ES-I3 (cell line): ENCODE results near the gene C1QTNF8.

Source experiments
- H3K36me3 ChIP-seq: 2 replicates; pipeline ENCODE4 v1.6.1; 2013; ENCODE audit warnings: mild to moderate bottlenecking, low read length, control low read depth, moderate library complexity; ENCODE audit not compliant: insufficient read depth
- H3K4me1 ChIP-seq: 2 replicates; pipeline ENCODE4 v1.6.1; 2013; ENCODE audit warnings: mild to moderate bottlenecking, control low read depth, low read length; ENCODE audit not compliant: insufficient read depth
- H3K9ac ChIP-seq: 2 replicates; pipeline ENCODE4 v1.6.1; 2013; ENCODE audit warnings: low read depth, mild to moderate bottlenecking, low read length, moderate library complexity
- H3K9me3 ChIP-seq: 2 replicates; pipeline ENCODE4 v1.6.1; 2013; ENCODE audit warnings: mild to moderate bottlenecking, low read length, moderate library complexity; ENCODE audit not compliant: control insufficient read depth, insufficient read depth

Gene C1QTNF8

DNA sequence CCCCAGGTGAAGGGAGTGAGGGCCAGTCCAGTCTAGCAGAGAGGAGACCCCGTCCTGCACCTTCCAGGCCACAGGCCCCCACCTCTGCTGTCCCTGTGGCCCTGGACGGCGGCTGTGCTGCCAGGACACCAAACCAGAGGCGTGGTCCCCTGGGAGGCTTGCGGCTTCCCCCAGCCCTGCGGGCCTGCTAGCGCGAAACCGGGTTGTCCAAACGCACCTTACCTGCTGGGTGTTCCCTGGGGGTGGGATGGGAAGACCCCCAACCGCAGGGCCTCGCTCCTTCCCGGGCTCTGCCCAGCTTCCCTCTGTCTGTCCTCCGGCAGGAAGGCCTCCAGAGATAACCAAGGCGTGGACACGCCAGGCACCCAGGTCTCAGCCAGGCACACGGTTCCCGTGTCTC, 37.2 kb upstream of the C1QTNF8 start:
- H3K9ac ChIP-seq: no peak overlapping the region
- H3K4me1 ChIP-seq: no peaks in the 10 kb centered on the region
- no peaks in the 10 kb centered on the region for H3K9me3 ChIP-seq
- H3K36me3 ChIP-seq: no peaks in the 10 kb centered on the region

GRCh38 chr16:1132431-1132830, 36.4 kb upstream of the C1QTNF8 start:
- H3K9me3 ChIP-seq: no peaks in the 10 kb centered on the region
- no peaks in the 10 kb centered on the region for H3K4me1 ChIP-seq
- no peak overlapping the region for H3K9ac ChIP-seq
- H3K36me3 ChIP-seq: no peaks in the 10 kb centered on the region

GRCh38 chr16:1131378-1131994, 35.4 kb upstream of the C1QTNF8 start:
- Histone ChIP-seq H3K36me3 (no peaks in the 10 kb centered on the region), H3K9me3 (no peaks in the 10 kb centered on the region), H3K4me1 (no peaks in the 10 kb centered on the region), H3K9ac (no peak overlapping the region)

DNA sequence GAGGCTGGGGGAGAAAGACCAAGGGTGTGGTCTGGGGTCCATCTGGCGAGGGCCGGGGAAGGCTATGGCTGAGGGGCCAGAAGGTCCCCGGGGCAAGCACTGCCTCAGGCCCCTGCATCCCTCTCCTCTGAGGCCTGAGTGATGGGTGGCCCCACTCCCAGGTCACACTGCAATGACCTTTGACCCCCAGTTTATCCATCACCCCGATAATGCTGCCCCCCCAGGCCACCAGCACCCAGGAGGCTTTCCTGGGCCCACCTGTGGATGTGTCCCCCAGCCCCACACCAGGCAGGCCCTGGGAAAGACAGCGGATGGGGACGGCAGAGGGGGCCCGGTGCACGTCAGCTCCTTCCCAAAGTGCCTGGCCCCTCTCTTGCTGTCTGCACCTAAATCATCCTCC, 34.3 kb upstream of the C1QTNF8 start:
- H3K36me3 ChIP-seq: no peaks in the 10 kb centered on the region
- no peak overlapping the region for H3K9ac ChIP-seq
- no peaks in the 10 kb centered on the region for H3K4me1 ChIP-seq

DNA sequence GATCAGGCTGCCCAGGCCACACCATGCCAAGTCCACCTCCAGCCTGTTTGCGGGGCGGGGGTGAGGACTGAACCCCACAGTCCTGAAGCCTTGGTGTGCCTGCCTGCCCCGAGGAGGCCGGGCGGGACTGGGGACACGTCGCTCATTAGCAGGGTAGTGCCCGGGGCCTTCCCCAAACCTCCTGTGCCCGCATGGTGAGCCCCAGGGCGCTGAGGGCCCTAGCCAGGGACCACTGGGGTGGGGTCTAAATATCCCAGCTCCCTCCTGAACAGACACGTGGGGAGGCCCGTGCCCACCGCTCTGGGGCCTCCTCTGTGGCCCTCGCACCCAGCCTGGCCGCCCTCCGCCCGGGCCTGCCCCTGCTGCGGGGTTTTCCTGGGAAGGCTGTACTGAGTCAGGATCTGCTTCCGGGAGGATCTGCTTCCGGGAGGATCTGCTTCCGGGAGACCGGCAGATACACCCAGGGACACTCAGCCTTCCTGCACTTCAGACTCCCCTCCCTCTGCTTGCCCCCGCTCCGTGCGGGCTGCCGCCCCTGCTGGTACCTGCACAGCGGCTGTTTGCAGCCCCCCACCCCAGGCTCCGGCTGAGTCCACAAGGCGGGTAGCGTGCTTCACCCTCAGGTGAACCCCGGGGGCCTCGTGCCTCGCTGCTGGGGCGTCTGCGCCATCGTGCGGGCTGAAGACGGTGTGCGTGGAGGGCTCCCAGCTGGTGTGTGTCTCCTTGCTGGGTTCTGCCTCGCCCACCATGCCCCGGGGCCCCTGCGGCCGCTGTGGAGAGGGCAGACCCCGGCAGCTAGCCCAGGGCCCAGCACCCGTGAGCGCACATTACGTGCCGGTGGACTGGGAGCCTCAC, 33.3 kb upstream of the C1QTNF8 start:
- no peak overlapping the region for H3K9ac ChIP-seq
- no peaks in the 10 kb centered on the region for H3K9me3 ChIP-seq
- H3K4me1 ChIP-seq: no peaks in the 10 kb centered on the region
- H3K36me3 ChIP-seq: no peaks in the 10 kb centered on the region

More for the DNA sequence above, 34.3 kb upstream of the C1QTNF8 start:
- no peaks in the 10 kb centered on the region for H3K9me3 ChIP-seq

DNA sequence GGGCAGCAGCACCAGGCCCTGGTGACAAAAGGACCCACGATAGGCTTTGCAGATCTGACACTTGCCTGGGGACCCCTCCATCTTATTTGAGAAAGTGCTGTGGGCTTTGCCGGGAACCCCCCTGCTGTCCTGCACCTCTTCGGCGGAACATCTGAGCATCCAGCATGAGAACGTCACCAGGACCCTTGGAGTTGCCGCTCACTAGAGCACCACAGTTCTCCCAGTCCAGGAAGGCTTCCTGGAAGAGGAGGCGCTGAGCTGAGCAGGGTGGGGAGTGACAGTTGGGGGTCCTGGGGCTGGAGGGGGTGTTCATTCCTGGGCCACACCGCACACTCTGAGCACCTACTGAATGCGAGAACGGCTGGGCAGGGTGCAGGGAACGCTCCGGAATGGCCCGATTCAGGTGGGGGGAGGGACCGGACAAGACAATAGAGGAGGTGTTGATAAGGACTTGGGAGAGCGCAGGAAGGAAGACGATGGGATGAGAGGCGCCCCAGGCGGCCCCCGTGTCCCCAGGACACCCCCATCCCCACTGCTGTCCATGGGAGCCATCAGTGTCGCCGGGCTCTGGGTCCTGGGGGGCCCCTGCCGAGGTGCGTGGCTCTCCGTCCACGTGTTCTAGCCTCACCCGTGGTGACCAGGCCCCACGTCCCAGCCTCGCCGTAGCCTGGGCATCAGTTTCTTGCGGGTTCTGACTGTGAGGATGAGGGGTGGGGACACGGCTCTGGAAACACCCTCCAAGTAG, 32.1 kb upstream of the C1QTNF8 start:
- no peaks in the 10 kb centered on the region for H3K36me3 ChIP-seq
- H3K9ac ChIP-seq: no peak overlapping the region
- H3K4me1 ChIP-seq: no peaks in the 10 kb centered on the region
- no peaks in the 10 kb centered on the region for H3K9me3 ChIP-seq

DNA sequence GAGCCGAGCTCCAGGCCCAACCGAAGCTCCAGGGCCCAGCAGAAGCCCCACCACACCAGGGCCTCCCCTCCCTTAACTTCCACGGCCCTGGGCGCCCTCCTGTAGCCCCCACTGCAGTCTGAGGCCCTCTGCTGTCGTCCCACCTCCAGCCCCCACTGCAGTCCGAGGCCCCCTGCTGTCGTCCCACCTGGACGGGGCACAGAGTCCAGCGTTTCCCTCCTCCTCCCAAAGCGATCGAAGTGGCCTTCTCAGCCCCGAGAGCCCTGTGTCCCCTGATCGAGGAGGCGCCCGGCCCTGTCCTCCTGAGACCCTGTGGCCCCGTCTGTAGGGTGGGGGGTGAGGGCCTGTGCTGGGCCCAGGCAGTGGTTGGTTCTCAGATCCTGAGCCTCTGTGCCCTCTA, 31.1 kb upstream of the C1QTNF8 start:
- no peaks in the 10 kb centered on the region for H3K36me3 ChIP-seq
- no peak overlapping the region for H3K9ac ChIP-seq
- no peaks in the 10 kb centered on the region for H3K4me1 ChIP-seq
- H3K9me3 ChIP-seq: no peaks in the 10 kb centered on the region

- H3K4me1 ChIP-seq: no peaks in the 10 kb centered on the region
- H3K9me3 ChIP-seq: no peaks in the 10 kb centered on the region
- no peak overlapping the region for H3K9ac ChIP-seq
- H3K36me3 ChIP-seq: no peaks in the 10 kb centered on the region
Measured at GRCh38 chr16:1126586-1126985, 30.5 kb upstream of the C1QTNF8 start.

- Histone ChIP-seq H3K36me3 (no peaks in the 10 kb centered on the region), H3K9ac (no peak overlapping the region), H3K9me3 (no peaks in the 10 kb centered on the region), H3K4me1 (no peaks in the 10 kb centered on the region)
Measured at GRCh38 chr16:1126044-1126443, 30.0 kb upstream of the C1QTNF8 start.

DNA sequence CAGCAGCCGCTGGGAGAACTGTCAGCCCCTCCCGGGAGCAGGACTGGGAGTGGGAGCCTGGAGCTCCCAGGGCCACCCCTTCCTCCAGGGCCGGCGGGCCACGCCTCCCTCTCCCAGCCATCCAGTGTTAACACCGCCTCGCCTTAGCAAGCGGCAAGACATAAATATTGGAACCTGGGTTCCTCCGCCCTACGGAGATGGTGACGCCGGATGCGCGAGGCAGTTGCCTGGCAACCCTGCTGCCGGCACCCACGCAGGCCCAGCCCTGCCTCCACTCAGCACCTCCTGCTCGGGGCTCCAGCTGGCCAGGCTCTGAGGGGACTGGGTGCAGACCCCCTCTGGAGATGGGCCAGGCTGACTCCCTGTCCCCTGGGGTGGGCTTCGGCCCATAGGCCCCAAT, 29.4 kb upstream of the C1QTNF8 start:
- H3K9me3 ChIP-seq: no peaks in the 10 kb centered on the region
- no peaks in the 10 kb centered on the region for H3K4me1 ChIP-seq
- H3K9ac ChIP-seq: no peak overlapping the region
- no peaks in the 10 kb centered on the region for H3K36me3 ChIP-seq

GRCh38 chr16:1124795-1125194, 28.8 kb upstream of the C1QTNF8 start:
- no peaks in the 10 kb centered on the region for H3K36me3 ChIP-seq
- no peaks in the 10 kb centered on the region for H3K4me1 ChIP-seq
- no peak overlapping the region for H3K9ac ChIP-seq

DNA sequence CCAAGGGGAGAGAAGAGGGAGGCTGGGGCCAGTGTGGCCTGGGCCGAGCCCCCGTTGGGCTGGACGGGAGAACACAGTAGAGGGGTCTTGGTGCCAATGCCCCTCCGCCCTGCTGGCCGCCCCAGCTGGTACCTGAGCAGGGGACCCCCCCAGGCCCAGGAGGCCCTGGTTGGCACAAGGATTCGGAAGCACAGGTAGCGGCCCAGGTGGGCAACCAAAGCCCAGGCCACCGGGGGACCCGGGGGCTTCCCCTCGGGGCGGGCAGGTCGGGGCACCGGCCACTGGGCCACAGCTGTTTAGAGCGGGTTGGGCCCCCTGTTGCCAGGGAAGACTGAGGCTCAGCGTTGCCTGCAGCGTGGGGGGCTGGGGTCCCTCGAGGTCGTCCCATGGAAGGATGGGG, 28.2 kb upstream of the C1QTNF8 start:
- H3K9me3 ChIP-seq: no peaks in the 10 kb centered on the region
- H3K9ac ChIP-seq: no peak overlapping the region
- H3K36me3 ChIP-seq: no peaks in the 10 kb centered on the region
- H3K4me1 ChIP-seq: no peaks in the 10 kb centered on the region

More at GRCh38 chr16:1124795-1125194, 28.8 kb upstream of the C1QTNF8 start:
- no peaks in the 10 kb centered on the region for H3K9me3 ChIP-seq

GRCh38 chr16:1123525-1124230, 27.6 kb upstream of the C1QTNF8 start:
- Histone ChIP-seq H3K36me3 (no peaks in the 10 kb centered on the region), H3K9ac (no peak overlapping the region), H3K9me3 (no peaks in the 10 kb centered on the region), H3K4me1 (no peaks in the 10 kb centered on the region)

DNA sequence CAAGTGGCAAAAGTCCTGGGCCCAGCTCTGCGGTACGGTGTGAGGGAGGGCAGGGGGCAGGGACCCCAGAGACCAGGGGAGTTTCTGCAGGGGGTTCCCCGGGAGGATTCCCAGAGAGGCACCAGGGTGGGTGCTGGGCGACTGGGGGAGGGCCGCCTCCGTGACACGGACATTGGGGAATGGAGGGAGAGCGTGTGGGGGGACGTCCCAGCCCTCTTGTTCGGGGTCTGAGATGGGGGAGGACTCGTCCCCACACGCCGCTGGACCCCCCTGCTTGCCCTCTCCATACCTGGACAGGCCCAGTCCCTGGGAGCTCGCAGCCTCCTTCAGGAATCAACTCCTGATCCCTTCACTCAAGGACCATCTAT, 26.3 kb upstream of the C1QTNF8 start:
- H3K36me3 ChIP-seq: no peaks in the 10 kb centered on the region
- H3K9me3 ChIP-seq: no peaks in the 10 kb centered on the region
- H3K9ac ChIP-seq: no peak overlapping the region
- no peaks in the 10 kb centered on the region for H3K4me1 ChIP-seq
